Fibroblast of lung (primary cell): ENCODE results near the gene ZNF771. TPM values are rescaled to one million over a fixed set of nuclear protein-coding genes. Genes with fewer than 3 reads are reported as not detected.

ENCODE experiments used
- DNase-seq, 2 donors: peaks; one replicate each; pipeline versions ENCODE4 v3.0.0 to v3.0.0-alpha.2; 2010; ENCODE audit warnings: low read depth in 2 of 2
- H2AFZ ChIP-seq: 2 replicates; pipeline ENCODE4 v1.5.1; 2012; ENCODE audit warnings: low read length, control low read depth, inconsistent platforms
- H3K27ac ChIP-seq: 2 replicates; pipeline ENCODE4 v1.5.1; 2011; ENCODE audit warnings: low read length, control low read depth; ENCODE audit not compliant: insufficient read depth
- H3K27me3 ChIP-seq: 2 replicates; pipeline ENCODE4 v1.5.1; 2011; ENCODE audit warnings: mild to moderate bottlenecking, low read length; ENCODE audit not compliant: control insufficient read depth, insufficient read depth
- H3K36me3 ChIP-seq: 2 replicates; pipeline ENCODE4 v1.5.1; 2011; ENCODE audit warnings: low read length; ENCODE audit not compliant: control insufficient read depth, insufficient read depth
- H3K4me1 ChIP-seq: 2 replicates; pipeline ENCODE4 v1.5.1; 2011; ENCODE audit warnings: low read length; ENCODE audit not compliant: control insufficient read depth, insufficient read depth; ENCODE audit errors: extremely low read depth
- H3K4me2 ChIP-seq: 2 replicates; pipeline ENCODE4 v1.5.1; 2011; ENCODE audit warnings: low read length, control low read depth; ENCODE audit not compliant: insufficient read depth; ENCODE audit errors: extremely low read depth
- H3K4me3 ChIP-seq, 4 experiments: fragments of 200-600 bp in 1 of 4; sonication (generic) in 1 of 4; replicated peaks in 1 of 4; 2 replicates each; pipeline ENCODE4 v1.5.1; 2011 to 2016; ENCODE audit warnings: low read length in 4 of 4, low read depth in 3 of 4, mild to moderate bottlenecking in 3 of 4, control low read depth in 2 of 4, inconsistent platforms in 1 of 4, mixed read lengths in 1 of 4; ENCODE audit not compliant: insufficient read depth in 1 of 4; ENCODE audit errors: control extremely low read depth in 1 of 4
- H3K79me2 ChIP-seq: 2 replicates; pipeline ENCODE4 v1.5.1; 2012; ENCODE audit warnings: mild to moderate bottlenecking, low read length, inconsistent platforms; ENCODE audit not compliant: control insufficient read depth, insufficient read depth
- H3K9ac ChIP-seq: 2 replicates; pipeline ENCODE4 v1.5.1; 2011; ENCODE audit warnings: mild to moderate bottlenecking, low read length, control low read depth; ENCODE audit not compliant: insufficient read depth
- H3K9me3 ChIP-seq: 2 replicates; pipeline ENCODE4 v1.5.1; 2012; ENCODE audit warnings: low read depth, low read length; ENCODE audit not compliant: control insufficient read depth, insufficient read depth
- H4K20me1 ChIP-seq: 2 replicates; pipeline ENCODE4 v1.5.1; 2011; ENCODE audit warnings: low read length; ENCODE audit not compliant: control insufficient read depth, insufficient read depth; ENCODE audit errors: extremely low read depth
- CTCF ChIP-seq, 2 donors: IDR thresholded peaks in 1 of 2; conservative IDR thresholded peaks in 1 of 2; 1 replicate in 1 of 2; 2 replicates in 1 of 2; pipeline ENCODE4 v1.5.1; 2011 to 2012; ENCODE audit warnings: low read length in 2 of 2, control low read depth in 1 of 2, inconsistent platforms in 1 of 2, low read depth in 1 of 2, mild to moderate bottlenecking in 1 of 2
- EZH2 ChIP-seq: IDR thresholded peaks from 2 replicates; pipeline ENCODE4 v1.5.1; 2012; ENCODE audit warnings: low read length, control low read depth, mild to moderate bottlenecking; ENCODE audit errors: missing control alignments
- polyA minus RNA-seq: library from RNA; depleted of rRNA, polyadenylated mRNA; stranded (reverse); fragments of >200 nt; gene quantifications from 2 replicates; pipeline ENCODE4 v1.2.3, GENCODE V29; 2011; ENCODE audit warnings: low replicate concordance
- polyA plus RNA-seq, 2 donors: library from polyadenylated mRNA; depleted of rRNA in 1 of 2; stranded (reverse) in 1 of 2; unstranded in 1 of 2; fragments of >200 nt; gene quantifications; 2 replicates each; pipeline ENCODE4 v1.2.1, GENCODE V29; 2011 to 2012; ENCODE audit warnings: missing spikeins in 1 of 2
- total RNA-seq: library from RNA; depleted of rRNA; stranded (reverse); fragments of >200 nt; gene quantifications from 2 replicates; pipeline ENCODE4 v1.2.1, GENCODE V29; 2014

ZNF771 gene
- 8.4 and 10.5 TPM in 2 replicates for total RNA-seq
- 3.1 and 4.5 TPM in 2 replicates for polyA plus RNA-seq
- polyA plus RNA-seq (2012): 3.5 and 8.0 TPM in 2 replicates
- 1.4 and 4.7 TPM in 2 replicates for polyA minus RNA-seq

GRCh38 chr16:30407102-30407803 lies at the start of gene ZNF771:
ZNF771 (plus strand) TSS chr16:30407606; CDS start chr16:30408054, 448 bp downstream.
- Histone ChIP-seq H3K79me2 (peaks cover 5% of the 10 kb centered on the region), H3K27ac (peak within 1 kb of the TSS; percentile 81), H3K27me3 (no peaks in the 10 kb centered on the region), H2AFZ (peak within 1 kb of the TSS; percentile 98), H3K36me3 (peaks cover 2% of the 10 kb centered on the region), H3K4me3 (peak within 1 kb of the TSS; percentile 58 to 82 (median 67)), H3K9ac (peak within 1 kb of the TSS; percentile 72), H3K4me1 (peaks cover 4% of the 10 kb centered on the region), H3K4me2 (peak within 1 kb of the TSS; percentile 89), H4K20me1 (no peaks in the 10 kb centered on the region), H3K9me3 (no peaks in the 10 kb centered on the region)
- TF ChIP-seq EZH2 (no peak), CTCF (conservative IDR thresholded peaks at IDR 0.05 in 1 of 2, IDR thresholded peaks at IDR 0.05 in 1 of 2; ENCODE audit: low read depth in 1 of 2, low read length in 2 of 2) (no peak)
- DNase-seq: peak; percentile 82 to 87

DNA sequence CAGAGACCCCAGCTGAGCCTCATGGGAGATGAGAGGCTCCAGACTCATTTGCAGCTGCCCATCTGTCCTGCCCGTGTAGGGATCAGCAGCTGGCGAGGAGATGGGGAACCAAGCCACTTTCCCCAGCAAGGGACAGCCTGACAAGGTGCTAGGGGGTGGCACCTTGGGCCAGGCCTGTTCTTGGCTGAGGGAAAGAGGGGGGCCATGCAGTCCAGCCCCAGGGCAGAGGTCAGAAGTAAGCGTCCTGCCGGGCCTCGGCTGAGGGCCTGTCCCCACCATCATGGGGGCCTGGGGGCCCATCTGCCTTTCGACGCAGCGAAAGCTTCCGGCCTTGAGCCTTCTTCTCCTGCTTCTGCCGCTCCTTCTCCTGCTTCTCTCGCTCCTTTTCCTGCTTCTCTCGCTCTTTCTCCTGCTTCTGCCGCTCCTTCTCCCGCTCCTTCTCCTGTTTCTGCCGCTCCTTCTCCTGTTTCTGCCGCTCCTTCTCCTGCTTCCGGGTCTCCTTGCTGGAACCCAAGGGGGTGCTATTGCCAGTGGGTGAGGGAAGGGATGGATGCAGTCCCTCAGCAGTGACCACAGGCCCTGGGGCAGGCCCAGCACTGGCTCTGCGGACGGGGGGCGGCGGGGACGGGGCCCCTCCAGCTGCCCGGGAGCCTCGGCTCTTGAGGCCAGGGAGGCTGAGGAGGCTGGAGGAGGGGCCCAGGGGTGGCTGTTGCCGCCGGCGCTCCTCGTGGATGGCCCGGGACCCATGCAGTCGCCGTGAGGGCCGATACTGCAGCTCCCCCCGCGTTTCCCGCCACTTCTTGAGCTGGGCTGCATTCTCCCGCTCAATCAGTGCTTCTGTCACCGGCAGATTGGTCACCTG lies 49.5 kb upstream of the ZNF771 start:
- TF ChIP-seq CTCF (conservative IDR thresholded peaks at IDR 0.05 in 1 of 2, IDR thresholded peaks at IDR 0.05 in 1 of 2; ENCODE audit: low read depth in 1 of 2, low read length in 2 of 2) (no peak), EZH2 (no peak)
- H3K9me3 ChIP-seq: no peaks in the 10 kb centered on the region
- H3K4me3 ChIP-seq: no peak overlapping the region
- peaks cover 41% of the 10 kb centered on the region for H3K79me2 ChIP-seq
- H3K4me1 ChIP-seq: peaks cover 19% of the 10 kb centered on the region
- no peak overlapping the region for H3K4me2 ChIP-seq
- no peak overlapping the region for H3K9ac ChIP-seq
- DNase-seq: no peak
- H3K27ac ChIP-seq: no peak overlapping the region
- H3K36me3 ChIP-seq: peaks cover 22% of the 10 kb centered on the region
- H4K20me1 ChIP-seq: no peaks in the 10 kb centered on the region
- H2AFZ ChIP-seq: no peak overlapping the region
- no peaks in the 10 kb centered on the region for H3K27me3 ChIP-seq

GRCh38 chr16:30358577-30358936 lies 48.8 kb upstream of the ZNF771 start:
- H3K27me3 ChIP-seq: no peaks in the 10 kb centered on the region
- H3K36me3 ChIP-seq: peaks cover 18% of the 10 kb centered on the region
- H3K4me1 ChIP-seq: peaks cover 17% of the 10 kb centered on the region
- H2AFZ ChIP-seq: no peak overlapping the region
- peaks cover 40% of the 10 kb centered on the region for H3K79me2 ChIP-seq
- H4K20me1 ChIP-seq: no peaks in the 10 kb centered on the region
- no peak overlapping the region for H3K9ac ChIP-seq
- no peak overlapping the region for H3K4me3 ChIP-seq
- no peak overlapping the region for H3K4me2 ChIP-seq
- DNase-seq: no peak
- no peak overlapping the region for H3K27ac ChIP-seq
- H3K9me3 ChIP-seq: no peaks in the 10 kb centered on the region
- TF ChIP-seq CTCF (conservative IDR thresholded peaks at IDR 0.05 in 1 of 2, IDR thresholded peaks at IDR 0.05 in 1 of 2; ENCODE audit: low read depth in 1 of 2, low read length in 2 of 2): no peak
- no peak for TF ChIP-seq EZH2
